GM12892 (cell line): Measurements from ENCODE around the gene METTL26.

Experiments used
- DNase-seq: peaks from one replicate; pipeline ENCODE4 v3.0.0; 2011; ENCODE audit not compliant: insufficient read length
- FAIRE-seq: peaks from 2 replicates; lab custom pipeline; 2011; peaks lifted over from hg19 to GRCh38; lab: Jason Lieb, UNC
- POLR2A ChIP-seq: IDR thresholded peaks from 2 replicates; pipeline ENCODE4 v1.6.1; 2011; ENCODE audit warnings: low read depth, low read length, control low read depth
- POLR2AphosphoS5 ChIP-seq: IDR thresholded peaks from 2 replicates; pipeline ENCODE4 v1.6.1; 2011; ENCODE audit warnings: low read depth, low read length, control low read depth
- TAF1 ChIP-seq: IDR thresholded peaks from 2 replicates; pipeline ENCODE4 v1.6.1; 2011; ENCODE audit warnings: low read depth, mild to moderate bottlenecking, control low read depth, low read length, borderline replicate concordance

METTL26 gene

DNA sequence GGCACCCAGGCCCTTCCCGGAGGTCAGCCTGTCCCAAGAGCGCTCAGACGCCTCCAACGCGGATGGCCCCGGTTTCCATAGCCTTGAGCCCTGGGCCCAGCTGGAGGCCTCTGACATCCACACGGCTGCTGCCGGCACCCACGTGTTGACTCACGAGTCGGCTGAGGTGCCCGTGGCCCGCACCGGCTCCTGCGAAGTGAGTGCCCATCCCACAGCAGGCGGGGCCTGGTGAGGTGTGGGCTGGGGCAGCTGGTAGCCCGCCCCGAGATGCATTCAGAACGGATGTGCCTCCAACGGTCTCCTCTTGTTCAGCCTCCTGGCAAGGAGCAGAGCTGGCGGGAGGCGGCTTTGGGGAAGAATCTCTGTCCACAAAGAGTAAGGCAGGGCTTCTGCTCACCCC is 15.7 kb upstream of the METTL26 start:
- no peak for FAIRE-seq

DNA sequence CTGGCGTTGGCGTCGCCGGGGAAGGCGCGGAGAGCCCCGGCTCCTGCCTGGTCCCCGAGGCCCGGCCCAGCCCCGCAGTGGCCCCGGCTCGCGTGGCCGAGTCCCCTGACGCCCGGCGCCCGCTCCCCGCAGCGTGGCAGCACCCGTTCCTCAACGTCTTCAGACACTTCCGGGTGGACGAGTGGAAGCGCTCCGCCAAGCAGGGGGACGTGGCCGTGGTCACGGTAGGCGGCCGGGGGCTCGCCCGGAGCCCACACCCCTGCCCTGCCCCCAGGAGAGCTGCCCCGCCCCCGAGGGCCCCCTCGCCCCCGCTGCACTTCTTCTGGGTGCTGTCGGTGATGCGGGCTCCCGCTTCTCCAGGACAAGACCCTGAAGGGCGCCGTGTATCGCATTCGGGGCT is 13.5 kb upstream of the METTL26 start:
- TF ChIP-seq TAF1 (no peak), POLR2A (no peak), POLR2AphosphoS5 (no peak)
- FAIRE-seq (peak; percentile 54), DNase-seq (peak; percentile 70)

More for the DNA sequence above, 15.7 kb upstream of the METTL26 start:
- TF ChIP-seq POLR2AphosphoS5 (no peak), TAF1 (no peak), POLR2A (no peak)
- no peak for DNase-seq

DNA sequence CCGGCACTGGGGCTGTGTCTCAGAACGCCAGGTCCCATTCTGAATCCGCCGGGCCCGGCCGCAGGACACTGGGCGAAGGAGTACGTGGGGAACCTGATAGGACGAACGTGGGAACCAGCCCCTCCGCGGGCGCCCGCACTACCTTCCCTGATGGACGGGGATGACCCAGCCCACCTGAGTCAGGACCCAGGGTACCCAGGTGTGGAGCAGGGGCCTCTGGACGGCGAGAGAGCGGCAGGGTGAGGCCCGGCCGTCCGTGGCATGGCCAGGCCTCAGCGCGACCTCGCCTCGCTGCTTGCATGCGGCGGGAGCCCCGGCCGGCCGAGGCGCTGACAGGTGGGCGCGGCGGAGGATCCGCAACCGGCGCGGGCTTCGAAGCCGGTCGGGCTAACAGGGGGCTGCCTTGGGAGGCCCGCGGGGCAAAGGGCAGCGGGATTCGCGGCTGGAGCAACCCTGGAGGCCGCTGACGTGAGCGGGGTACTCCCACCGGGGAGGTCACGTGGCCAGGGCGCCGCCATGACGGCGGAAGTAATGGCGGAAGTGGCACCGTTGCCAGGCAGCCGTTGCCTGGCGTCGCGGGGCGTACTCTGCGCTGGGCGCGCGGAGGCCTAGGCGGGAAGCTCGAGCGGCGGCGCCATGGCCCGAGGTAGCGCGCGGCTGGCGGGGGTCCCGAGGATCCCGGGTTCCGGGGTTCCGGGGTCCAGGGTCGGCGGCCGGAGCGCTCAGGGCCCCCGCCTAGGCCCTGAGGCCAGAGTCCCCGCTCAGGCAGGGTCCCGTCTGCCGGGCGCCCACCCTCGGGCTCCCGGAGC is 12.9 kb upstream of the METTL26 start, which contains the start of gene WDR90:
WDR90 (plus strand) TSS at position 585 of the 809 bp plus-strand sequence; CDS start at position 637, 52 bp downstream.
- peak; percentile 99 for FAIRE-seq
- peak; percentile 100 for DNase-seq
- peak; percentile 43 for TF ChIP-seq POLR2AphosphoS5
- TF ChIP-seq TAF1: peak; percentile 17; the same call in 1 of the 2 replicates
- peak; percentile 36; the same call in 1 of the 2 replicates for TF ChIP-seq POLR2A

- DNase-seq: peak; percentile 78
- FAIRE-seq: peak; percentile 97
- peak; percentile 0; the same call in 1 of the 2 replicates for TF ChIP-seq POLR2A
- TF ChIP-seq POLR2AphosphoS5: no peak
Measured at GRCh38 chr16:648071-648780, 12.1 kb upstream of the METTL26 start.

DNA sequence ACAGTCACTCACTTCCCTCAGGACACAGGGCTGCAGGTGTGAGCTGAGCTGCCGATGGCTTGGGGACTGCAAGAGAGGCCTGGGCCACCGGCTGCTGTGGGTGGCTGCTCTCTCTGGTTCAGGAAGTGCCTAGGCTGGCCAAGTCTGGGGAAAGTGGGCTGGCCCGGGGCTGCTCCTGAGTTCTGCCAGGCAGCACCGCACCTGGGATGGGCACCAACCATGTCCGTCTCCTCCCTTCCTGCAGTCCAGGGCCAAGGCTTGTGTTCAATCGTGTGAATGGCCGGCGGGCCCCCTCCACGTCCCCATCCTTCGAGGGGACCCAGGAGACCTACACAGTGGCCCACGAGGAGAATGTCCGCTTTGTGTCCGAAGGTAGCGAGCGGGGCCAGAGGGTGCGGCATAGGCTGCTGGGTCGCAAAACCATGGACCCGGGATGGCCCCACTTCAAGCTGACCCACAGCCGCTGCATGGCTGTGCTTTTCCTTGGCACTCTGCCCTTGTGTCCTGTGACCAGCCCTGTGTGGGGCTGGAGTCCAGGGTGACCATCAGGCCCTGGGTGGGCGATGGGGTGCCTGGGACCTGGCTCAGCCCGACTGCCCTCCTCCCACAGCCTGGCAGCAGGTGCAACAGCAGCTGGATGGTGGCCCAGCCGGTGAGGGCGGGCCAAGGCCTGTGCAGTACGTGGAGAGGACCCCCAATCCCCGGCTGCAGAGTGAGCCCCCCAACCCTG is 11.2 kb upstream of the METTL26 start:
- DNase-seq (no peak), FAIRE-seq (no peak)
- TF ChIP-seq POLR2AphosphoS5 (no peak; the same call in 1 of the 2 replicates), TAF1 (no peak), POLR2A (no peak)

GRCh38 chr16:646679-647172 is 10.6 kb upstream of the METTL26 start:
- no peak for TF ChIP-seq POLR2AphosphoS5
- TF ChIP-seq POLR2A: no peak
- no peak for TF ChIP-seq TAF1
- FAIRE-seq (no peak), DNase-seq (no peak)

DNA sequence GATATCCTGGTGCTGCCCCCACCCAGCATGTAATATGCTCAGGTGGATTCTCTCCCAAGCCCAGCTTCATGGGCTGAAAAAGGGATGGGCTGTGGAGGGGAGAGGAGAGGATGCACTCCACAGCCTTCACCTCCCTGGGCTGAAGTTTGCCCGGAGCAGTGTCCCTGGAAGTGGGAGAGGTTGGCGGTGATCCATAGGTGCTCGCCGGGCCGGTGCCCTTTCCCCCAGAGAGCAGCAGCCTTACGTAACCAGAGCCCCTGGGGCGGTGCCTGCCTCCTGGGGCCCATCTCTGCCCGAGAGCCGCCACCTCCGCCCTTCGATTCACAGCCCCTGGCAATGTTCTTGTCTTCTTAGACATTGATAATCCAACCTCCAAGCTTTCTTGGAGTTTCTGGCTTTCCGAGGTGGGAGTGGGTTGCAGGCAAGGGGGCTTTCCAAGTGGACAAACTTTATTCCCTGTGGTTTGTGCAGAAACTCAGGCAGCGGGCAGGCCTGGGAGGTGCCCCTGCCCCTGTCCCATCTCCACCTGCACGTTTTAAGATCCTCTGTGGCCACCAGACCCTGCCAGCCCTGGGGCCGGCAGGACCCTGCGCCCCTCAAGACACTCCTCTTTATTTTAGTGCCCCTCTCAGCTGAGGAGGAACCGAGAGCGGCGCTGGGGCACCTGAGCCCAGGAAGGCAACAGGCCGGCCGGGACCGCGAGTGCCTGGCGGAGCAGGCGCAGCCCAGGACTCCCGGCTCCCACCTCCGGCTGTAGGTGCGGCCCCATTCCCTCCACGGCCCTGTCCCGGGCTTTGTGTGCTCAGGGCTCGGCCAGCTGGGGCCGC is 10.0 kb upstream of the METTL26 start:
- DNase-seq: no peak
- TF ChIP-seq TAF1 (no peak), POLR2A (no peak), POLR2AphosphoS5 (no peak)
- no peak for FAIRE-seq

- no peak for FAIRE-seq
- TF ChIP-seq POLR2AphosphoS5: no peak
- TF ChIP-seq POLR2A: no peak
- no peak for TF ChIP-seq TAF1
- DNase-seq: no peak
Measured at GRCh38 chr16:644556-644955, 8.5 kb upstream of the METTL26 start.

DNA sequence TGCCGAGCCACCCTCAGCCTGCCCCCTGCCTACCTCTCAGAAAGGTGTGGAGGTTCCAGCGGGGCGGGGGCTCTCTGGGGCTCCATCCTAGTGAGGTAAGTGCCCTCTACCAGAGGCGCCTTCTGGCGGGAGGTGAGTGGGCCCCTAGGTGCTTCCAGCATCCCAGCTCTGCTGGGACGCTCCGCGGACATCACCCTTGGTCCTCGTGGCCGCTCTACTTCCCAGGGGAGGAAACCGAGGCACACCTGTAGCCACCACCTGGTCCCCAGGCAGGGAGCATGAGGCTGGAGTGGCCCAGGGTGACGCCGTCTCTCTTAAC is 6.9 kb upstream of the METTL26 start:
- FAIRE-seq (no peak), DNase-seq (no peak)
- no peak for TF ChIP-seq POLR2A
- TF ChIP-seq POLR2AphosphoS5: no peak
- no peak for TF ChIP-seq TAF1
